OCI-LY1 (cell line): ENCODE measurements around the gene GJA9.

Source experiments
- H2AFZ ChIP-seq: fragments of 200-600 bp; sonication (generic), shearing (Covaris generic); 2 replicates; pipeline ENCODE4 v1.6.0; 2014; ENCODE audit warnings: antibody characterized with exemption, mild to moderate bottlenecking, low read length
- H3F3A ChIP-seq: fragments of 200-600 bp; sonication (generic), shearing (Covaris generic); 2 replicates; pipeline ENCODE4 v1.6.0; 2014; ENCODE audit warnings: mild to moderate bottlenecking, antibody characterized with exemption, low read length, moderate library complexity; ENCODE audit not compliant: insufficient read depth
- H3K27ac ChIP-seq: fragments of 200-600 bp; sonication (generic); 2 replicates; pipeline ENCODE4 v1.5.1; 2014; ENCODE audit warnings: low read length, mixed run types, mild to moderate bottlenecking, low read depth; ENCODE audit not compliant: poor library complexity, severe bottlenecking
- H3K27me3 ChIP-seq: fragments of 200-600 bp; sonication (generic); 2 replicates; pipeline ENCODE4 v1.6.0; 2014; ENCODE audit warnings: antibody characterized with exemption, mild to moderate bottlenecking, low read length, moderate library complexity; ENCODE audit not compliant: insufficient read depth
- H3K36me3 ChIP-seq: fragments of 200-600 bp; sonication (generic); 2 replicates; pipeline ENCODE4 v1.6.1; 2014; ENCODE audit warnings: mild to moderate bottlenecking, antibody characterized with exemption, low read length, moderate library complexity, mixed read lengths; ENCODE audit not compliant: insufficient read depth
- H3K4me1 ChIP-seq: fragments of 200-600 bp; sonication (generic); 2 replicates; pipeline ENCODE4 v1.5.1; 2014; ENCODE audit warnings: mild to moderate bottlenecking, low read length, moderate library complexity; ENCODE audit not compliant: insufficient read depth, severe bottlenecking
- H3K4me2 ChIP-seq: fragments of 200-600 bp; sonication (generic), shearing (Covaris generic); 2 replicates; pipeline ENCODE4 v1.6.1; 2014; ENCODE audit warnings: low read length
- H3K4me3 ChIP-seq: fragments of 200-600 bp; sonication (generic); 2 replicates; pipeline ENCODE4 v1.5.1; 2014; ENCODE audit warnings: low read length, low read depth, mild to moderate bottlenecking, mixed read lengths; ENCODE audit not compliant: poor library complexity, severe bottlenecking
- H3K79me2 ChIP-seq: fragments of 200-600 bp; shearing (Covaris generic); 2 replicates; pipeline ENCODE4 v1.6.1; 2016; ENCODE audit warnings: mixed run types, low read length, mixed read lengths; ENCODE audit not compliant: insufficient read depth
- H3K9ac ChIP-seq: fragments of 200-600 bp; sonication (generic), shearing (Covaris generic); 2 replicates; pipeline ENCODE4 v1.6.1; 2014; ENCODE audit warnings: mild to moderate bottlenecking, low read length, mixed read lengths
- H3K9me2 ChIP-seq: fragments of 200-600 bp; sonication (generic), shearing (Covaris generic); 2 replicates; pipeline ENCODE4 v1.6.1; 2014; ENCODE audit warnings: low read depth, mild to moderate bottlenecking, low read length, mixed read lengths
- H3K9me3 ChIP-seq: fragments of 200-600 bp; shearing (Covaris generic); 2 replicates; pipeline ENCODE4 v1.6.1; 2014; ENCODE audit warnings: low read length, mixed read lengths
- H4K20me1 ChIP-seq: fragments of 200-600 bp; sonication (generic), shearing (Covaris generic); 2 replicates; pipeline ENCODE4 v1.6.0; 2016; ENCODE audit warnings: mild to moderate bottlenecking, low read length; ENCODE audit not compliant: insufficient read depth
- CTCF ChIP-seq: fragments of 200-600 bp; sonication (generic), shearing (Covaris generic); IDR thresholded peaks from 2 replicates; pipeline ENCODE4 v1.5.1; 2017; ENCODE audit warnings: mild to moderate bottlenecking, antibody characterized with exemption, low read length, moderate library complexity, mixed read lengths
- EZH2 ChIP-seq: fragments of 200-600 bp; sonication (generic), shearing (Covaris generic); IDR thresholded peaks from 2 replicates; pipeline ENCODE4 v1.8.0; 2017; ENCODE audit warnings: borderline replicate concordance, mixed run types, mild to moderate bottlenecking, antibody characterized with exemption, low read length, moderate library complexity, mixed read lengths

GJA9 gene

GRCh38 chr1:38889589-38889988, 8.2 kb upstream of the GJA9 start:
- no peaks in the 10 kb centered on the region for H4K20me1 ChIP-seq
- H2AFZ ChIP-seq = no peak overlapping the region
- TF ChIP-seq EZH2 (no peak), CTCF (no peak)
- no peak overlapping the region for H3K27ac ChIP-seq
- no peak overlapping the region for H3K4me3 ChIP-seq
- no peaks in the 10 kb centered on the region for H3K9me2 ChIP-seq
- H3K36me3 ChIP-seq = no peaks in the 10 kb centered on the region
- no peaks in the 10 kb centered on the region for H3K27me3 ChIP-seq
- no peak overlapping the region for H3K9ac ChIP-seq
- H3K9me3 ChIP-seq = no peaks in the 10 kb centered on the region
- no peak overlapping the region for H3K4me2 ChIP-seq
- H3F3A ChIP-seq = no peaks in the 10 kb centered on the region
- H3K79me2 ChIP-seq = no peaks in the 10 kb centered on the region
- no peaks in the 10 kb centered on the region for H3K4me1 ChIP-seq

DNA sequence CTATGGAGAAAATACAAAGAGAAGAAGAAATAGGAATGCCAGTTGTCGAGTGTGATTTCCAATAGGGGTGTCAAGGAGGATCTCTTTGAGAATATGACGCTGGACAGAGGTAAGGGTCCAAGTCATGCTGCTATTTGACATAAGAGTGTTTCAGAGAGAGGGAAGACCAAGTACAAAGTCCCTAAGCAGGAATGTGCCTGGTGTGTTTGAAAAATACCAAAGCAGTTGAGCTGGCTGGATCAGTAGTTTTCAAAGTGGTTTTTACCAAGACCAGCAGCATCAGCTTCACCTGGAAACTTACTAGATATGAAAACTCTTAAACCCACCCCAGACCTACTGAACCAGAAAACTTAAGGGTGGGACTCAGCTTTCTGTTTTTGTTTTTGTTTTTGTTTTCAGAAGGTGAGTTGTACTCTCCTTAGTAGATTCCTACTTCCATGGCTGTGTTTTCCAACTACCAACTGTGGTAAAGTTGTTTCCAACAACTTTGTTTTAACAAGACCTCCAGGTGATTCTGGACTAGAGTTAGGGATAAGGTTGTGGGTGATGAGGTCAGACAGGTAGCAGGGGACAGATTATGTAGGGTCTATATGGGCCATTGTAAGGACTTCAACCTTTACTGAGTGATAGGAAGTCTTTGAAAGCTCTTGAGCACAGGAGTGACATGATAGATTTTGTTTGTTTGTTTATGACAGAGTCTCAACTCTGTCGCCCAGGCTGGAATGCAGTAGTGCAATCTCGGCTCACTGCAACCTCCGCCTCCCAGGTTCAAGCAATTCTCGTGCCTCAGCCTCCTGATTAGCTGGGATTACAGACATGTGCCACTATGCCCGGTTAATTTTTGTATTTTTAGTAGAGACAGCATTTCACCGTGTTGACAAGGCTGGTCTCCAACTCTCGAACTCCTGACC, 7.3 kb upstream of the GJA9 start:
- Histone ChIP-seq H2AFZ (no peak overlapping the region), H3K9me2 (no peaks in the 10 kb centered on the region), H3K79me2 (no peaks in the 10 kb centered on the region), H4K20me1 (no peaks in the 10 kb centered on the region), H3K9me3 (no peaks in the 10 kb centered on the region), H3K27ac (no peak overlapping the region), H3K9ac (no peak overlapping the region), H3K4me3 (no peak overlapping the region), H3K4me2 (no peak overlapping the region), H3K27me3 (no peaks in the 10 kb centered on the region), H3K36me3 (no peaks in the 10 kb centered on the region), H3F3A (no peaks in the 10 kb centered on the region), H3K4me1 (no peaks in the 10 kb centered on the region)
- no peak for TF ChIP-seq CTCF
- no peak for TF ChIP-seq EZH2

DNA sequence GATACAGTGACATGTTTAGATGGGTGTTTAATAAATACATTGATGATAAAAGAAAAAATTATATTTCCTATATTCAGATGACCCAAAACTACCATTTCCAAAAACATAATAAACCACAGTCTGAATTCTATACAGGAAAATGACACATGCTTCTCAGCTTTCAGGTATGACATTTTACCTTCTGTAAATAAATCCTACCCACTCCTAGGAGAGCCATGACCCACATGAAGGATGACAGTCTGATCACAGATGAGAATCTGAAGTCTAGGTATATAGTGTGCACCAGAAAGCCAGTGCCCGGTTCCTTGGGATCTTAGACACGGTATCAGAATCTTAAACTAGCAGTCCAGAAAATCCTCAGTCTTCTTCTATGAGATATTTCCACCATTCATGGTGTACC, 3.7 kb upstream of the GJA9 start:
- Histone ChIP-seq H3K9me3 (no peaks in the 10 kb centered on the region), H4K20me1 (no peaks in the 10 kb centered on the region), H3K36me3 (no peaks in the 10 kb centered on the region), H2AFZ (no peak overlapping the region), H3K4me3 (no peak overlapping the region), H3K27ac (no peak overlapping the region), H3K9me2 (no peaks in the 10 kb centered on the region), H3K4me1 (no peaks in the 10 kb centered on the region), H3K4me2 (no peak overlapping the region), H3K9ac (no peak overlapping the region), H3F3A (no peaks in the 10 kb centered on the region), H3K27me3 (no peaks in the 10 kb centered on the region), H3K79me2 (no peaks in the 10 kb centered on the region)
- no peak for TF ChIP-seq EZH2
- TF ChIP-seq CTCF = no peak
